NB4 (cell line): ENCODE results near the gene SPINK4.
A peak's percentile ranks its signal among the peaks of the same experiment; 100 is the strongest.

Experiments
- DNase-seq: peaks from one replicate; pipeline ENCODE4 v3.0.0; 2010; ENCODE audit warnings: low read depth
- H3K4me3 ChIP-seq: one replicate; pipeline ENCODE4 v1.5.1; 2011; ENCODE audit warnings: mild to moderate bottlenecking, low read depth, low read length, moderate library complexity
- MYC ChIP-seq: IDR thresholded peaks from 2 replicates; pipeline ENCODE4 v1.6.1; 2011; ENCODE audit warnings: low read depth, low read length
- POLR2A ChIP-seq: IDR thresholded peaks from 2 replicates; pipeline ENCODE4 v1.6.1; 2011; ENCODE audit warnings: mild to moderate bottlenecking; ENCODE audit not compliant: insufficient read length; ENCODE audit errors: extremely low read depth
- TF ChIP-seq, protein P1 (sequence below): IDR thresholded peaks from 2 replicates; pipeline ENCODE4 v1.6.1; 2011; ENCODE audit warnings: low read depth, low read length
- TF ChIP-seq, protein P2 (sequence below): IDR thresholded peaks from one replicate; pipeline ENCODE4 v1.5.1; 2012; ENCODE audit warnings: low read depth, low read length

Gene SPINK4

DNA sequence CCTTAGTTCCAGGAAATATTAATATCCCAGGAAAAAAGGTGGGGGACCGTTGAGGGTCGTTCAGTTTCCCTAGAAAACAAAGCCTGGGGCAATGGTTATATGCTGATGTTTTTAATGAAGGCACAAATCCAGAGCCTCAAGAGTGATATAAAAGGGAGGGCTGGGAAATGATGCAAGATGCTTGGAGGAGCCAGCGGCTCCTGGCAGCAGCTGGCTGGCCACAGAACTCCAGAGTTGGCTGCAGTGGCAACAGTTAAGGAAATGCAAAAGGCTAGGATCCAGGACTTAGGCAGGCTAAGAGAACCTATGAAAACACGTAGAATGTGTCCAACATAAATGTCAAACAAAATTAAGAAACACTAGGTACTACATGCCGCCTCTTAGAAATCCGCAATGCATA is 41.8 kb upstream of the SPINK4 start:
- TF ChIP-seq, protein P1, sequence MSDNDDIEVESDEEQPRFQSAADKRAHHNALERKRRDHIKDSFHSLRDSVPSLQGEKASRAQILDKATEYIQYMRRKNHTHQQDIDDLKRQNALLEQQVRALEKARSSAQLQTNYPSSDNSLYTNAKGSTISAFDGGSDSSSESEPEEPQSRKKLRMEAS: no peak
- TF ChIP-seq MYC: no peak
- TF ChIP-seq POLR2A: no peak
- no peak for DNase-seq
- H3K4me3 ChIP-seq: no peak overlapping the region

DNA sequence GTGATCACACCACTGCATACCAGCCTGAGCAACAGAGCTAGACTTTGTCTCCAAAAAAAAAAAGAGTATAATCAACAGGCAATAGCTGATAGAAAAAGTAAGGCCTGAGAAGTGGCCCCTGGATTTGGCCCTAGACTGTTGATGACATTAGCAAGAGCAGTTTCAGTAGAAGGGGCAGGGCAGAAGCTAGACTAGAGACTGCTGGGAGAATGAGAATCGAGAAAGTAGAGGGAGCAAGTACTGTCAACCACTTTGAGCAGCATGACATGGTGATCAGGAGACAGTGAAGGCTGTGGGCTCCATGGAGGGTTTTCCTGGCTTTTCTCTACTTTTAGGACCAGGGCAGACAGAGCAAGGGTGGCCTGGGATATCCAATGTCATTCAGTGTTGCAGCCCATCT is 37.9 kb upstream of the SPINK4 start:
- TF ChIP-seq MYC: no peak
- TF ChIP-seq, protein P2, sequence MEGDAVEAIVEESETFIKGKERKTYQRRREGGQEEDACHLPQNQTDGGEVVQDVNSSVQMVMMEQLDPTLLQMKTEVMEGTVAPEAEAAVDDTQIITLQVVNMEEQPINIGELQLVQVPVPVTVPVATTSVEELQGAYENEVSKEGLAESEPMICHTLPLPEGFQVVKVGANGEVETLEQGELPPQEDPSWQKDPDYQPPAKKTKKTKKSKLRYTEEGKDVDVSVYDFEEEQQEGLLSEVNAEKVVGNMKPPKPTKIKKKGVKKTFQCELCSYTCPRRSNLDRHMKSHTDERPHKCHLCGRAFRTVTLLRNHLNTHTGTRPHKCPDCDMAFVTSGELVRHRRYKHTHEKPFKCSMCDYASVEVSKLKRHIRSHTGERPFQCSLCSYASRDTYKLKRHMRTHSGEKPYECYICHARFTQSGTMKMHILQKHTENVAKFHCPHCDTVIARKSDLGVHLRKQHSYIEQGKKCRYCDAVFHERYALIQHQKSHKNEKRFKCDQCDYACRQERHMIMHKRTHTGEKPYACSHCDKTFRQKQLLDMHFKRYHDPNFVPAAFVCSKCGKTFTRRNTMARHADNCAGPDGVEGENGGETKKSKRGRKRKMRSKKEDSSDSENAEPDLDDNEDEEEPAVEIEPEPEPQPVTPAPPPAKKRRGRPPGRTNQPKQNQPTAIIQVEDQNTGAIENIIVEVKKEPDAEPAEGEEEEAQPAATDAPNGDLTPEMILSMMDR: no peak
- no peak for TF ChIP-seq POLR2A
- TF ChIP-seq, protein P1: no peak
- no peak overlapping the region for H3K4me3 ChIP-seq
- DNase-seq: no peak

DNA sequence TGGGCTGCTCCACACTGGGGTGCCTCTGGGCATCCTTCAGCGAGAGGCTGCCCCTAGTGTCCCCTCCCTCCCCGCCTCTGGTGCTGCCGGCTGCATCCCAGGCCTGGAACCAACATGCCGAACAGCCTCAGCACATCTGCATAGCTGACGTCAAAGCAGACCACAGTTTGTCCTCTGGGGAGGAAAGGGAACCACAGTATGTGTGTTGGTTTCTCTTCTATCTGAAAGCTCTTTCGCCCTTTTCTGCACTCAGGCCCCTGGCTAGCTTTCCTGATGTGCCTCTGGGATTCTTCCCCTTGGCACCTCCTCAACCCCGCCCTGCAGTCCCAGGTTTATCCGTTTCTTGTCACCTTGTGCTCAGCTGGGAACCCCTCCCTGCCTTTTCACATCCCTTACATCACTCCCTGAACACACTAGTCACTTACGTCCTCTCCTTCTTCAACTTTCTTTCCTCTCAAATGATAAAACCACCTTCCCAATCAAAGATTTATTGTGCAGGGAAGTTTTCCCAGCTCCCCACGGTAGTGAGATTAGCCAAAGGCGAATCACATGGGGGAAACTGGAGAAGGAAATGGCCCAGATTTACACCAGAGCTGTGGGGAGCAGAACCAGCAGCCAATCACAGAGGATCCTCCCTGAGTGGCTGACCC is 37.3 kb upstream of the SPINK4 start:
- peak; percentile 74 for DNase-seq
- no peak overlapping the region for H3K4me3 ChIP-seq
- TF ChIP-seq, protein P1: no peak
- TF ChIP-seq MYC (no peak), POLR2A (no peak)
- TF ChIP-seq, protein P2: no peak

DNA sequence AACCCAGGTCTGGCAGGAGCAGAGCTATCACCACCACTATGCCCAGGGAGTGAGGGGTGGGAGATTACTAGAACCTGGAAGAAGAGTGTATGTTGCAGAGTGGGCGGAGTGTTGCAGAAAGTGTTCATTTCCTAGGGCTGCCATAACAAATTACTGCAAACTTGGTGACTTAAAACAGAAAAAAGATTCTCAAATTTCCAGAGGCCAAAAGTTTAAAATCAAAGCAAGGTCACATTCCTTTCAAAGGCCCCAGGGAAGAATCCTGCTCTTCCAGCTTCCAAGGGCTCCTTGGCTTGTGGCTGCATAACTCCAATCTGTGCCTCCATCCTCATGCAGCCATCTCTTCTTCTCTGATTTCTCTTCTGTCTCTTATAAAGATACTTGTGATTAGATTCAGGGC is 30.6 kb upstream of the SPINK4 start:
- TF ChIP-seq POLR2A (no peak), MYC (no peak)
- TF ChIP-seq, protein P1: no peak
- TF ChIP-seq, protein P2: no peak
- no peak for DNase-seq
- no peak overlapping the region for H3K4me3 ChIP-seq

DNA sequence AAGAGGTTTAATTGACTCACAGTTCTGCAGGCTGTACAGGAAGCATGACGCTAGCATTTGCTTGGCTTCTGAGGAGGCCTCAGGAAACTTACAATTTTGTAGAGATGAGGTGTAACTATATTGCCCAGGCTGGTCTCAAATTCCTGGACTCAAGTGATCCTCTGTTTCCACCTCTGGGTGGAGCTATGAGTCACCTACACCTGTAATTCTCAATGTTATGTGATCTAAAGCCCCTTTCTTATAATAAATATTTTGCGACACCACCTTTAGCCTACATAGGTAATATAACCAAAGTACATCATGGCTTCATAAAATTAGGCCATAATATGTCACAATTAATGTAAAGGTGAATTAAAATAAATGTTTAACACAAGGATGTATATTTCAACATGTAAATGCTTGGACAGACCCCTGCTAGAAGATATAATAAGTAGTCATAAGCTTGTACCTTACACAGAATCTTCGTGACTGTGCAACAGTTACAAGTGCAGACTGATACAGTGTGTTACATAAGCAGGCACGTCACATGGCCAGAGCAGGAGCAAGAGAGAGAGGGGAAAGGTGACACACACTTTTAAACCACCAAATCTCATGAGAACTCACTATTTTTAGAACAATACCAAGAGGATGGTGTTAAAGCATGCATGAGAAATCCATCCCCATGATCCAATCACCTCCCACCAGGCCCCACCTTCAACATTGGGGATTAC is 29.8 kb upstream of the SPINK4 start:
- TF ChIP-seq POLR2A (no peak), MYC (no peak)
- TF ChIP-seq, protein P2: no peak
- TF ChIP-seq, protein P1: no peak
- no peak overlapping the region for H3K4me3 ChIP-seq
- DNase-seq: no peak
